B cell (primary cell): Measurements from ENCODE around the gene ELMO1. TPM values are rescaled to one million over a fixed set of nuclear protein-coding genes. Genes with fewer than 3 reads are reported as not detected.

ENCODE experiments used
- ATAC-seq: fragments of 200-7000 bp; cut with Tn5 transposase; one replicate; pipeline ENCODE4 v1.10.0; 2021; ENCODE audit warnings: low read depth, mild to moderate bottlenecking, moderate number of reproducible peaks, moderate library complexity
- CTCF ChIA-PET: fragments of 350-600 bp; sonication (Branson Sonifier 250); formaldehyde crosslinking; loops from one replicate; lab custom pipeline; 2021; ENCODE audit warnings: antibody characterized with exemption, inconsistent platforms; lab: Charles Lee
- POLR2A ChIA-PET: fragments of 350-600 bp; sonication (Branson Sonifier 250); formaldehyde crosslinking; loops from one replicate; lab custom pipeline; 2021; ENCODE audit warnings: antibody characterized with exemption; lab: Charles Lee
- DNase-seq: peaks from one replicate; pipeline ENCODE4 v3.0.0; 2013
- H2AFZ ChIP-seq: 2 replicates; pipeline ENCODE4 v1.6.1; 2012; ENCODE audit warnings: mild to moderate bottlenecking, low read depth, low read length; ENCODE audit not compliant: insufficient read depth, poor library complexity, severe bottlenecking
- H3K27ac ChIP-seq, 2 donors: 1 replicate in 1 of 2; 2 replicates in 1 of 2; pipeline ENCODE4 v1.5.1; 2012 to 2013; ENCODE audit warnings: low read length in 2 of 2, mild to moderate bottlenecking in 2 of 2, moderate library complexity in 1 of 2
- H3K27me3 ChIP-seq, 4 experiments: fragments of 200-600 bp in 1 of 4; sonication (generic) in 1 of 4; replicated peaks in 1 of 4; 1 replicate in 2 of 4; 2 replicates in 2 of 4; pipeline versions ENCODE4 v1.6.1 to v1.7.0; 2013 to 2016; ENCODE audit warnings: low read length in 3 of 4, mild to moderate bottlenecking in 2 of 4, mixed read lengths in 1 of 4, moderate library complexity in 1 of 4; ENCODE audit not compliant: insufficient read depth in 4 of 4, control insufficient read depth in 3 of 4; ENCODE audit errors: control extremely low read depth in 1 of 4
- H3K36me3 ChIP-seq, 2 experiments: replicated peaks in 1 of 2; 1 replicate in 1 of 2; 2 replicates in 1 of 2; pipeline versions ENCODE4 v1.6.1 to v1.7.1; 2013; ENCODE audit warnings: low read length in 1 of 2; ENCODE audit not compliant: insufficient read depth in 2 of 2, control insufficient read depth in 1 of 2; ENCODE audit errors: control extremely low read depth in 1 of 2, extremely low read depth in 1 of 2
- H3K4me1 ChIP-seq, 2 donors: fragments of 200-600 bp in 1 of 2; sonication (generic) in 1 of 2; 1 replicate in 1 of 2; 2 replicates in 1 of 2; pipeline versions ENCODE4 v1.5.1 to v1.6.1; 2013 to 2017; ENCODE audit warnings: low read length in 2 of 2; ENCODE audit not compliant: control insufficient read depth in 2 of 2, insufficient read depth in 2 of 2
- H3K4me2 ChIP-seq: replicated peaks from 2 replicates; pipeline ENCODE3; 2012; ENCODE audit warnings: mild to moderate bottlenecking, low read depth, low read length; ENCODE audit not compliant: poor library complexity, severe bottlenecking
- H3K4me3 ChIP-seq, 5 experiments: fragments of 200-600 bp in 1 of 5; sonication (generic) in 1 of 5; 1 replicate in 3 of 5; 2 replicates in 2 of 5; pipeline versions ENCODE4 v1.5.1 to v1.7.0; 2011 to 2016; ENCODE audit warnings: low read length in 4 of 5, mild to moderate bottlenecking in 4 of 5, low read depth in 2 of 5, control low read depth in 1 of 5, moderate library complexity in 1 of 5; ENCODE audit not compliant: insufficient read depth in 1 of 5; ENCODE audit errors: control extremely low read depth in 1 of 5, extremely low read depth in 1 of 5
- H3K79me2 ChIP-seq: fragments of 200-600 bp; sonication (generic); one replicate; pipeline ENCODE4 v1.6.0; 2016; ENCODE audit warnings: low read length; ENCODE audit not compliant: control insufficient read depth, insufficient read depth
- H3K9ac ChIP-seq: fragments of 200-600 bp; sonication (generic); 2 replicates; pipeline ENCODE4 v1.6.1; 2017; ENCODE audit warnings: mild to moderate bottlenecking, low read length, moderate library complexity
- H3K9me3 ChIP-seq, 3 donors: one replicate each; pipeline versions ENCODE4 v1.6.1 to v1.7.1; 2013; ENCODE audit warnings: low read length in 2 of 3; ENCODE audit not compliant: control insufficient read depth in 2 of 3, insufficient read depth in 1 of 3; ENCODE audit errors: control extremely low read depth in 1 of 3
- H4K20me1 ChIP-seq: 2 replicates; pipeline ENCODE4 v1.6.0; 2012; ENCODE audit warnings: mild to moderate bottlenecking, low read length; ENCODE audit not compliant: insufficient read depth, control insufficient read depth, poor library complexity, severe bottlenecking
- H3K27ac Mint-ChIP-seq: one replicate; pipeline ENCODE4 v1.8.0; 2021; ENCODE audit warnings: mixed read lengths
- H3K27me3 Mint-ChIP-seq: one replicate; pipeline ENCODE4 v1.8.0; 2021; ENCODE audit warnings: mixed read lengths
- H3K4me1 Mint-ChIP-seq: one replicate; pipeline ENCODE4 v1.8.0; 2021; ENCODE audit warnings: mixed read lengths
- H3K4me3 Mint-ChIP-seq: one replicate; pipeline ENCODE4 v1.8.0; 2021; ENCODE audit warnings: mixed read lengths
- H3K9me3 Mint-ChIP-seq: one replicate; pipeline ENCODE4 v1.8.0; 2022; ENCODE audit warnings: mixed read lengths; ENCODE audit not compliant: insufficient read depth
- CTCF ChIP-seq: fragments of 200-600 bp; IDR thresholded peaks from one replicate; pipeline ENCODE4 v1.8.0; 2022; ENCODE audit warnings: antibody characterized with exemption, mild to moderate bottlenecking
- EZH2 ChIP-seq: IDR thresholded peaks from 2 replicates; pipeline ENCODE4 v1.6.1; 2012; ENCODE audit warnings: borderline replicate concordance, low read depth, mild to moderate bottlenecking, moderate library complexity, low read length; ENCODE audit not compliant: insufficient read depth, poor library complexity, severe bottlenecking
- WGBS: methylation state at CpG from one replicate; pipeline ENCODE4 v1.1.5; 2013; ENCODE audit warnings: missing lambda C conversion rate; ENCODE audit not compliant: insufficient coverage; 5-methylcytosine and 5-hydroxymethylcytosine counted together
- intact Hi-C: fragments of 100-400 bp; cut with micrococcal nuclease; formaldehyde crosslinking; loops from one replicate; pipeline ENCODE4 v1.10.0; 2022
- polyA plus RNA-seq: library from polyadenylated mRNA; depleted of rRNA; stranded (reverse); fragments of >200 nt; gene quantifications from 2 replicates; pipeline ENCODE4 v1.2.3, GENCODE V29; 2012
- total RNA-seq, 2 donors: library from RNA; stranded (reverse); fragments of 120-200 nt in 1 of 2; gene quantifications; 1 replicate in 1 of 2; 2 replicates in 1 of 2; pipeline versions ENCODE4 v1.2.3 to v1.2.4, GENCODE V29; 2013 to 2022

ELMO1 gene
- total and polyA plus RNA-seq, 2 donors (not counting 1 experiment from before 2014, with no cell fraction given), result 44.7 to 177 TPM

- no peak for TF ChIP-seq EZH2
- TF ChIP-seq CTCF, result no peak
- no peak overlapping the region for H3K4me2 ChIP-seq
- no peak overlapping the region for H3K27ac ChIP-seq
- ChIA-PET POLR2A (no interaction called here), CTCF (no interaction called here)
- no peaks in the 10 kb centered on the region for H3K9me3 ChIP-seq
- DNase-seq, result no peak
- 97% methylated on average over 3 of the region's 3 CpGs for WGBS
- H3K27me3 Mint-ChIP-seq, result no peaks in the 10 kb centered on the region
- H3K4me1 Mint-ChIP-seq, result no peaks in the 10 kb centered on the region
- H3K4me3 Mint-ChIP-seq, result no peak overlapping the region
- no peaks in the 10 kb centered on the region for H3K4me1 ChIP-seq
- ATAC-seq, result no peak
- H3K9ac ChIP-seq, result no peak overlapping the region
- no peak overlapping the region for H3K4me3 ChIP-seq
- no peaks in the 10 kb centered on the region for H3K79me2 ChIP-seq
- no peaks in the 10 kb centered on the region for H3K27me3 ChIP-seq
- peaks cover 0 to 4% of the 10 kb centered on the region in 2 experiments for H3K36me3 ChIP-seq
- H2AFZ ChIP-seq, result no peak overlapping the region
- no peak overlapping the region for H3K27ac Mint-ChIP-seq
- H4K20me1 ChIP-seq, result peaks cover 10% of the 10 kb centered on the region
- H3K9me3 Mint-ChIP-seq, result no peaks in the 10 kb centered on the region
- intact Hi-C loops, result no loop called here
Observed at GRCh38 chr7:36910401-36910800, 538.3 kb downstream of the ELMO1 start.

GRCh38 chr7:36906956-36907635 lies 541.6 kb downstream of the ELMO1 start:
- Histone ChIP-seq H3K27ac (no peak overlapping the region), H3K4me3 (no peak overlapping the region), H3K4me2 (no peak overlapping the region), H3K9ac (no peak overlapping the region), H3K4me1 (no peaks in the 10 kb centered on the region), H3K9me3 (no peaks in the 10 kb centered on the region), H3K36me3 (peaks cover 0 to 18% of the 10 kb centered on the region in 2 experiments), H3K79me2 (no peaks in the 10 kb centered on the region), H2AFZ (no peak overlapping the region), H3K27me3 (no peaks in the 10 kb centered on the region), H4K20me1 (peaks cover 6% of the 10 kb centered on the region)
- Mint-ChIP-seq H3K4me3 (no peak overlapping the region), H3K4me1 (no peaks in the 10 kb centered on the region), H3K27me3 (no peaks in the 10 kb centered on the region), H3K27ac (no peak overlapping the region), H3K9me3 (no peaks in the 10 kb centered on the region)
- ATAC-seq (no peak), DNase-seq (no peak)
- ChIA-PET POLR2A (no interaction called here), CTCF (no interaction called here)
- no peak for TF ChIP-seq EZH2
- TF ChIP-seq CTCF, result no peak
- WGBS, result 40% methylated on average over 1 of the region's 3 CpGs
- intact Hi-C loops, result no loop called here
